CD4-positive, alpha-beta T cell (primary cell): ENCODE data around the gene REXO1. TPM values are rescaled to one million over a fixed set of nuclear protein-coding genes. Genes with fewer than 3 reads are reported as not detected.
A peak's percentile ranks its signal among the peaks of the same experiment; 100 is the strongest.

ENCODE experiments used
- ATAC-seq: fragments of 200-7000 bp; cut with Tn5 transposase; one replicate; pipeline ENCODE4 v1.10.0; 2022; ENCODE audit warnings: mild to moderate bottlenecking; ENCODE audit not compliant: poor library complexity
- CTCF ChIA-PET: fragments of 350-600 bp; sonication (Branson Sonifier 250); formaldehyde crosslinking; loops from one replicate; lab custom pipeline; 2021; ENCODE audit warnings: antibody characterized with exemption, inconsistent platforms; lab: Charles Lee
- POLR2A ChIA-PET: fragments of 350-600 bp; sonication (Branson Sonifier 250); formaldehyde crosslinking; loops from one replicate; lab custom pipeline; 2021; ENCODE audit warnings: antibody characterized with exemption, inconsistent platforms; lab: Charles Lee
- DNase-seq, 14 experiments: peaks; one replicate each; pipeline ENCODE4 v3.0.0-alpha.2; 2013 to 2020; ENCODE audit warnings: mixed read lengths in 2 of 14
- H3K27ac ChIP-seq, 2 donors: one replicate each; pipeline versions ENCODE4 v1.5.1 to v1.7.0; 2013; ENCODE audit warnings: low read length in 2 of 2, low read depth in 1 of 2, mild to moderate bottlenecking in 1 of 2
- H3K27me3 ChIP-seq, 2 experiments: 1 replicate in 1 of 2; 2 replicates in 1 of 2; pipeline versions ENCODE4 v1.6.1 to v1.7.0; 2013; ENCODE audit warnings: low read length in 2 of 2, control low read depth in 1 of 2, mild to moderate bottlenecking in 1 of 2, moderate library complexity in 1 of 2; ENCODE audit not compliant: insufficient read depth in 2 of 2, control insufficient read depth in 1 of 2
- H3K36me3 ChIP-seq: one replicate; pipeline ENCODE4 v1.6.1; 2013; ENCODE audit warnings: low read length, control low read depth; ENCODE audit not compliant: insufficient read depth
- H3K4me1 ChIP-seq: one replicate; pipeline ENCODE4 v1.6.1; 2013; ENCODE audit warnings: low read length, control low read depth; ENCODE audit not compliant: insufficient read depth
- H3K4me3 ChIP-seq: one replicate; pipeline ENCODE4 v1.5.1; 2013; ENCODE audit warnings: mild to moderate bottlenecking, low read length, moderate library complexity
- H3K9me3 ChIP-seq, 2 experiments: 1 replicate in 1 of 2; 2 replicates in 1 of 2; pipeline versions ENCODE4 v1.6.1 to v1.7.0; 2013; ENCODE audit warnings: low read length in 2 of 2, mild to moderate bottlenecking in 2 of 2, control low read depth in 1 of 2, moderate library complexity in 1 of 2; ENCODE audit not compliant: control insufficient read depth in 1 of 2, insufficient read depth in 1 of 2
- H3K27ac Mint-ChIP-seq: one replicate; pipeline ENCODE4 v1.8.0; 2020; ENCODE audit warnings: mixed read lengths
- H3K27me3 Mint-ChIP-seq: one replicate; pipeline ENCODE4 v1.8.0; 2021; ENCODE audit warnings: mixed read lengths
- H3K36me3 Mint-ChIP-seq: one replicate; pipeline ENCODE4 v1.8.0; 2021; ENCODE audit warnings: low read depth, mixed read lengths
- H3K4me1 Mint-ChIP-seq: one replicate; pipeline ENCODE4 v1.8.0; 2021; ENCODE audit warnings: low read depth, mixed read lengths
- H3K4me3 Mint-ChIP-seq: one replicate; pipeline ENCODE4 v1.8.0; 2020; ENCODE audit warnings: mild to moderate bottlenecking, mixed read lengths
- H3K9me3 Mint-ChIP-seq: one replicate; pipeline ENCODE4 v1.8.0; 2020; ENCODE audit warnings: mixed read lengths
- CTCF ChIP-seq: fragments of 200-600 bp; IDR thresholded peaks from one replicate; pipeline ENCODE4 v1.8.0; 2022; ENCODE audit warnings: antibody characterized with exemption, mild to moderate bottlenecking
- intact Hi-C, 2 experiments: fragments of 100-400 bp; cut with DNase I in 1 of 2; cut with micrococcal nuclease in 1 of 2; formaldehyde crosslinking; loops; one replicate each; pipeline versions ENCODE4 v1.15.1 to v1.9.0; 2023 to 2025; cut with DNase I, micrococcal nuclease
- total RNA-seq, 174 experiments: library from RNA in 2 of 174; stranded (reverse) in 2 of 174; gene quantifications; one replicate each; pipeline ENCODE4 v1.2.3 and lab custom pipeline; 2021 to 2026

Gene REXO1
- total RNA-seq, 2 experiments from 2014 or later, result 106 to 114 TPM

- ATAC-seq (no peak), DNase-seq (peak in 1 of 14 experiments; percentile 31)
- peaks cover 7 to 8% of the 10 kb centered on the region in 2 experiments for H3K27me3 ChIP-seq
- peaks cover 0 to 9% of the 10 kb centered on the region in 2 experiments for H3K9me3 ChIP-seq
- H3K4me3 Mint-ChIP-seq, result no peak overlapping the region
- no peaks in the 10 kb centered on the region for H3K36me3 Mint-ChIP-seq
- H3K27ac Mint-ChIP-seq, result no peak overlapping the region
- no peak for TF ChIP-seq CTCF
- no peaks in the 10 kb centered on the region for H3K9me3 Mint-ChIP-seq
- H3K36me3 ChIP-seq, result no peaks in the 10 kb centered on the region
- POLR2A ChIA-PET, result no interaction called here
- H3K27ac ChIP-seq, result no peak overlapping the region
- no peaks in the 10 kb centered on the region for H3K4me1 Mint-ChIP-seq
- intact Hi-C loops, result loop anchor here in 1 of 2 experiments (10.0 kb wide), 1 partner anchor 245 kb away; no protein-coding TSS in a partner anchor
- H3K27me3 Mint-ChIP-seq, result peaks cover 30% of the 10 kb centered on the region
- no peak overlapping the region for H3K4me3 ChIP-seq
- H3K4me1 ChIP-seq, result peaks cover 3% of the 10 kb centered on the region
- CTCF ChIA-PET, result no interaction called here
Measured at GRCh38 chr19:1790054-1790792, 58.1 kb downstream of the REXO1 start.

- peaks cover 29% of the 10 kb centered on the region for H3K27me3 Mint-ChIP-seq
- intact Hi-C loops, result loop anchor here (1.0 to 10.0 kb wide), 3 partner anchors 23 to 245 kb away; partner anchors contain the start of gene ATP8B3 (in 1 of the 2)
- TF ChIP-seq CTCF, result no peak
- ChIA-PET POLR2A (no interaction called here), CTCF (no interaction called here)
- no peak overlapping the region for H3K4me3 Mint-ChIP-seq
- H3K9me3 Mint-ChIP-seq, result no peaks in the 10 kb centered on the region
- H3K4me1 Mint-ChIP-seq, result no peaks in the 10 kb centered on the region
- peaks cover 3% of the 10 kb centered on the region for H3K4me1 ChIP-seq
- H3K9me3 ChIP-seq, result peaks cover 0 to 11% of the 10 kb centered on the region in 2 experiments
- H3K36me3 ChIP-seq, result no peaks in the 10 kb centered on the region
- no peaks in the 10 kb centered on the region for H3K36me3 Mint-ChIP-seq
- peaks cover 8 to 11% of the 10 kb centered on the region in 2 experiments for H3K27me3 ChIP-seq
- H3K27ac ChIP-seq, result no peak overlapping the region
- DNase-seq (peak in 1 of 14 experiments; percentile 32), ATAC-seq (no peak)
- H3K27ac Mint-ChIP-seq, result no peak overlapping the region
- no peak overlapping the region for H3K4me3 ChIP-seq
Measured at GRCh38 chr19:1789261-1790041, 58.8 kb downstream of the REXO1 start.

GRCh38 chr19:1787116-1787515 lies 61.2 kb downstream of the REXO1 start:
- H3K4me1 Mint-ChIP-seq, result no peaks in the 10 kb centered on the region
- no peak overlapping the region for H3K4me3 Mint-ChIP-seq
- no peak overlapping the region for H3K27ac ChIP-seq
- no peaks in the 10 kb centered on the region for H3K36me3 ChIP-seq
- CTCF ChIA-PET, result no interaction called here
- H3K27ac Mint-ChIP-seq, result no peak overlapping the region
- peaks cover 20 to 24% of the 10 kb centered on the region in 2 experiments for H3K27me3 ChIP-seq
- peaks cover 3% of the 10 kb centered on the region for H3K4me1 ChIP-seq
- H3K9me3 ChIP-seq, result peaks cover 2 to 27% of the 10 kb centered on the region in 2 experiments
- no peak for DNase-seq
- POLR2A ChIA-PET, result no interaction called here
- ATAC-seq, result no peak
- H3K4me3 ChIP-seq, result no peak overlapping the region
- no peak for TF ChIP-seq CTCF
- no peaks in the 10 kb centered on the region for H3K36me3 Mint-ChIP-seq
- no peaks in the 10 kb centered on the region for H3K9me3 Mint-ChIP-seq
- intact Hi-C loops, result no loop called here
- peaks cover 39% of the 10 kb centered on the region for H3K27me3 Mint-ChIP-seq
